GM23338 (cell line): ENCODE data around the gene GUCY1A2. TPM values are rescaled to one million over a fixed set of nuclear protein-coding genes. Genes with fewer than 3 reads are reported as not detected.
A peak's percentile ranks its signal among the peaks of the same experiment; 100 is the strongest.

Experiments
- ATAC-seq: fragments of 200-7000 bp; cut with Tn5 transposase; 3 replicates; pipeline ENCODE4 v1.9.1; 2020
- DNase-seq: peaks from one replicate; pipeline ENCODE4 v3.0.0-alpha.2; 2015; ENCODE audit warnings: low spot score
- H2AFZ ChIP-seq: fragments of 200-600 bp; sonication (generic); 2 replicates; pipeline ENCODE4 v1.8.0; 2016; ENCODE audit warnings: antibody characterized with exemption, mild to moderate bottlenecking, moderate library complexity
- H3F3A ChIP-seq: fragments of 200-600 bp; sonication (generic); replicated peaks from 2 replicates; pipeline ENCODE4 v1.8.0; 2017; ENCODE audit warnings: antibody characterized with exemption, mixed run types, low read depth
- H3K27ac ChIP-seq: fragments of 200-600 bp; sonication (generic); 2 replicates; pipeline ENCODE4 v1.6.1; 2016; ENCODE audit warnings: low read depth
- H3K27me3 ChIP-seq: fragments of 200-600 bp; sonication (generic); 2 replicates; pipeline ENCODE4 v1.8.0; 2016; ENCODE audit warnings: mild to moderate bottlenecking, mixed run types, moderate library complexity; ENCODE audit not compliant: insufficient read depth
- H3K36me3 ChIP-seq: fragments of 200-600 bp; sonication (generic); 2 replicates; pipeline ENCODE4 v1.8.0; 2016; ENCODE audit warnings: mild to moderate bottlenecking; ENCODE audit not compliant: insufficient read depth
- H3K4me1 ChIP-seq: fragments of 200-600 bp; sonication (generic); 2 replicates; pipeline ENCODE4 v1.8.0; 2016; ENCODE audit warnings: mild to moderate bottlenecking, moderate library complexity; ENCODE audit not compliant: insufficient read depth
- H3K4me2 ChIP-seq: fragments of 200-600 bp; sonication (generic); 2 replicates; pipeline ENCODE4 v1.7.1; 2017; ENCODE audit warnings: mixed run types
- H3K4me3 ChIP-seq: fragments of 200-600 bp; sonication (generic); 2 replicates; pipeline ENCODE4 v1.6.1; 2016; ENCODE audit warnings: mixed run types
- H3K79me2 ChIP-seq: fragments of 200-600 bp; sonication (generic); replicated peaks from 2 replicates; pipeline ENCODE4 v1.8.0; 2017; ENCODE audit warnings: mild to moderate bottlenecking; ENCODE audit not compliant: insufficient read depth
- H3K9me2 ChIP-seq: fragments of 200-600 bp; sonication (generic); 2 replicates; pipeline ENCODE4 v1.8.0; 2017; ENCODE audit not compliant: insufficient read depth
- H4K20me1 ChIP-seq: fragments of 200-600 bp; sonication (generic); replicated peaks from 2 replicates; pipeline ENCODE4 v1.8.0; 2017; ENCODE audit warnings: mild to moderate bottlenecking; ENCODE audit not compliant: insufficient read depth
- H3K27ac Mint-ChIP-seq: 2 replicates; pipeline ENCODE4 v1.8.0; 2020; ENCODE audit warnings: inconsistent platforms, mild to moderate bottlenecking, moderate library complexity, mixed read lengths
- H3K27me3 Mint-ChIP-seq: 3 replicates; pipeline ENCODE4 v1.8.0; 2022; ENCODE audit warnings: low read depth, mild to moderate bottlenecking, moderate library complexity, mixed read lengths, inconsistent platforms; ENCODE audit not compliant: insufficient read depth, poor library complexity
- H3K36me3 Mint-ChIP-seq: 3 replicates; pipeline ENCODE4 v1.8.0; 2021; ENCODE audit warnings: low read depth, mild to moderate bottlenecking, inconsistent platforms, moderate library complexity, mixed read lengths
- H3K4me1 Mint-ChIP-seq: 3 replicates; pipeline ENCODE4 v1.8.0; 2020; ENCODE audit warnings: mild to moderate bottlenecking, inconsistent platforms, mixed read lengths
- H3K4me3 Mint-ChIP-seq: 3 replicates; pipeline ENCODE4 v1.8.0; 2021; ENCODE audit warnings: moderate library complexity, mild to moderate bottlenecking, inconsistent platforms, mixed read lengths
- H3K9me3 Mint-ChIP-seq: 3 replicates; pipeline ENCODE4 v1.8.0; 2020; ENCODE audit warnings: moderate library complexity, mild to moderate bottlenecking, inconsistent platforms, mixed read lengths
- CTCF ChIP-seq, 2 experiments: fragments of 200-600 bp in 1 of 2; sonication (generic) in 1 of 2; conservative IDR thresholded peaks; 2 replicates each; pipeline versions ENCODE4 v1.5.1 to v1.6.1; 2016 to 2017; ENCODE audit warnings: antibody characterized with exemption in 2 of 2, low read depth in 2 of 2, mild to moderate bottlenecking in 2 of 2, moderate library complexity in 1 of 2
- EZH2 ChIP-seq: fragments of 200-600 bp; sonication (generic); IDR thresholded peaks from one replicate; pipeline ENCODE4 v1.8.0; 2017; ENCODE audit warnings: antibody characterized with exemption, mild to moderate bottlenecking, low read depth; ENCODE audit not compliant: unreplicated experiment
- REST ChIP-seq: IDR thresholded peaks from one replicate; pipeline ENCODE4 v1.6.1; 2018; ENCODE audit warnings: antibody characterized with exemption; ENCODE audit not compliant: unreplicated experiment
- ZNF114 ChIP-seq: fragments of 250-450 bp; sonication (Bioruptor Pico); IDR thresholded peaks from 2 replicates; pipeline ENCODE4 v1.5.0; 2020; ENCODE audit warnings: mild to moderate bottlenecking, moderate library complexity
- ZNF462 ChIP-seq: fragments of 250-450 bp; sonication (Bioruptor Pico); IDR thresholded peaks from 2 replicates; pipeline ENCODE4 v1.5.0; 2020; ENCODE audit warnings: mild to moderate bottlenecking, moderate library complexity
- polyA plus RNA-seq: library from polyadenylated mRNA; unstranded; fragments of >200 nt; fragmentation: Nextera tagmentation; extraction: Ambion mirVana; gene quantifications from 2 replicates; pipeline ENCODE4 v1.2.1, GENCODE V29; 2016
- total RNA-seq: library from RNA; depleted of rRNA; stranded (reverse); fragments of >200 nt; shearing (Covaris generic); gene quantifications from 2 replicates; pipeline ENCODE4 v1.2.3, GENCODE V29; 2014

GUCY1A2 gene
- total and polyA plus RNA-seq, 2 experiments from 2014 or later, result 0.36 to 1.4 TPM

GRCh38 chr11:107011977-107012376 lies 6.3 kb downstream of the GUCY1A2 start (continued):
- no peak for TF ChIP-seq ZNF462 (CRISPR knock-in tag)

GRCh38 chr11:107009190-107009589 lies 9.1 kb downstream of the GUCY1A2 start:
- H3K4me1 Mint-ChIP-seq, result peaks cover 5% of the 10 kb centered on the region; the same call in 2 of the 3 replicates
- no peak overlapping the region for H3K27ac Mint-ChIP-seq
- H3K79me2 ChIP-seq, result no peaks in the 10 kb centered on the region
- ATAC-seq (no peak), DNase-seq (no peak)
- H2AFZ ChIP-seq, result no peak overlapping the region
- no peak overlapping the region for H3K27ac ChIP-seq
- no peaks in the 10 kb centered on the region for H3K9me3 Mint-ChIP-seq
- H3K36me3 Mint-ChIP-seq, result no peaks in the 10 kb centered on the region
- no peak overlapping the region for H3K4me3 ChIP-seq
- H3F3A ChIP-seq, result no peaks in the 10 kb centered on the region
- H3K4me3 Mint-ChIP-seq, result no peak overlapping the region
- no peak overlapping the region for H3K4me2 ChIP-seq
- no peaks in the 10 kb centered on the region for H3K9me2 ChIP-seq
- H3K27me3 Mint-ChIP-seq, result no peaks in the 10 kb centered on the region
- no peaks in the 10 kb centered on the region for H4K20me1 ChIP-seq
- H3K4me1 ChIP-seq, result peaks cover 5% of the 10 kb centered on the region; the same call in 1 of the 2 replicates
- H3K27me3 ChIP-seq, result no peaks in the 10 kb centered on the region
- no peaks in the 10 kb centered on the region for H3K36me3 ChIP-seq
- TF ChIP-seq CTCF (conservative IDR thresholded peaks at IDR 0.05; ENCODE audit: low read depth in 2 of 2), result peak in 1 of 2 experiments; percentile 29; a peak in 3 of 4 replicates
- TF ChIP-seq REST, result no peak
- TF ChIP-seq ZNF114 (CRISPR knock-in tag), result no peak
- no peak for TF ChIP-seq EZH2
